ENCODE data around the gene PIP4K2A. TPM values are rescaled to one million over a fixed set of nuclear protein-coding genes. Genes with fewer than 3 reads are reported as not detected.

PIP4K2A gene
- total and polyA plus RNA-seq, 2 of the 13 experiments (the other 11 are each of a cell fraction or from before 2014, with no cell fraction given): 9.1 to 22.6 TPM

- CTCF ChIA-PET (ENCODE audit: low intra/inter-chr PET ratio, low total read pairs): no interaction called here
- in situ Hi-C loops (cut with HindIII; ENCODE audit: extremely low pct_ligation_motif_present, low pct_unique_long_range_greater_than_20kb): loop anchor here (25.0 kb wide), 1 partner anchor 570 kb away; no protein-coding TSS in a partner anchor
Measured at GRCh38 chr10:22557321-22557720, 157.1 kb downstream of the PIP4K2A start.

More at GRCh38 chr10:22557321-22557720, 157.1 kb downstream of the PIP4K2A start:
- ATAC-seq (no peak), FAIRE-seq (no peak), DNase-seq (ENCODE audit: low spot score) (no peak)
- intact Hi-C loops (cut with micrococcal nuclease; ENCODE audit: unreplicated experiment): no loop called here
- Histone ChIP-seq H3K27me3 (ENCODE audit: control insufficient read depth in 1 of 2, insufficient read depth in 2 of 2, low read length in 2 of 2) (no peaks in the 10 kb centered on the region), H3K9me3 (ENCODE audit: low read length) (no peaks in the 10 kb centered on the region), H3K27ac (ENCODE audit: extremely low read length, insufficient read depth, low read length) (no peak overlapping the region), H4K20me1 (ENCODE audit: insufficient read depth, low read length) (no peaks in the 10 kb centered on the region), H3K4me2 (ENCODE audit: low read depth, low read length) (no peak overlapping the region), H2AFZ (ENCODE audit: low read length) (no peak overlapping the region), H3K4me1 (ENCODE audit: insufficient read depth, low read length) (no peaks in the 10 kb centered on the region), H3K4me3 (replicated peaks in 1 of 3; ENCODE audit: insufficient read depth in 1 of 3, low read depth in 2 of 3, low read length in 3 of 3) (no peak overlapping the region), H3K9ac (ENCODE audit: insufficient read depth, low read depth, low read length) (no peak overlapping the region), H3K79me2 (ENCODE audit: insufficient read depth, low read length) (no peaks in the 10 kb centered on the region), H3K36me3 (replicated peaks in 1 of 2; ENCODE audit: control insufficient read depth in 1 of 2, insufficient read depth in 2 of 2, low read length in 2 of 2) (no peaks in the 10 kb centered on the region; a peak in 1 of 5 replicates)
- 86% methylated on average over 1 of the region's 1 CpG for WGBS (ENCODE audit: low lambda C conversion rate)
- BruUV-seq (replicated peaks): no TSS peak
- TF ChIP-seq ZNF646 (CRISPR knock-in tag; IDR thresholded peaks at IDR 0.05) (no peak), PLRG1 (conservative IDR thresholded peaks at IDR 0.05) (no peak), ATF7-NPFF (CRISPR knock-in tag; IDR thresholded peaks at IDR 0.05; ENCODE audit: low read depth) (no peak), PRPF4 (IDR thresholded peaks at IDR 0.05; ENCODE audit: low read depth, low read length, poor library complexity, severe bottlenecking) (no peak)
- POLR2A ChIA-PET: no interaction called here
